ENCODE results near the gene AGXT.

Gene AGXT

DNA sequence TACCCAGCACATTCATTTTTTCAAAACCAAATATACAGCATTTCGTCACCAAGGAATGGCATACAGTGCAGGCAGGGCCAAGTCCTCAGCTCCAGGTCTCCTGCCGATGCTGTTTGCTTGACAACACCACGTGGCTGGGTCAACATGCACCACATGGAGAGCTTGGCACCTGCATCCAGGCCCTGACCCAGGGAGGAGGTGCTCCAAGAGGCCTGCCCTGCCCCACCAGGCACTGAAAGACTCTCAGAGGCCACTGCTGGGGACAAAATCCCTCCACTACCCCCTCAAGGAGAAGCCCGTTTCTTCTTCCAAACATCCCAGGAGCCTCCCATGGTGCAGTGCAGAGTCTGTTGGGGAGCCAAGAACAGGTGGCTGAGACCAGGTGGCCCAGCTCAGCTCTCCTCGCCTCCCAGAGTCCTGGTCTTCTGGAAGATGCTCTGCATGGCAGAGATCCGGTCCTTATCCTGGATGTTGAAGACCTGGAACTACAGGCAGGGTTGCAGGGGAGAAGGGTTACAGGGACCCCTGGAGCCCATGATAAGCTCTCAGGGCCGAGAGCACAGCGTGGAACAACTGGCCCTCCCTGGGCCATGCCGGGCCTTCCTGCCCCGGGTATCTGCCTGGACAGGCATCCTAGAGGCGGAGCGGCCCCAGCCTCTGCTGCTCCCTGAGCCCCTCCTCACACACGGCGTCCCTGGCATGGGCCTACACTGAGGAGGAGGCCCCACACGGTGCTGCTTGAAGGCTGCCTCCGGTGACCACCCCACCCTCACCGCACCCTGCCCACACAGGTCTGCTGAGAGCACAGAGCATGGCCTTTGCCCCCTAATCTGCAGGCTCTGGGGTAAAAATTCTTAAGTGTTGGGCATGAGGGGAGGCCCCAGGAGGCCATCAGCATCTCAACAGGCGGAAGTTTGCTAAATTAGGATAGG lies 18.3 kb downstream of the AGXT start:
- no peak overlapping the region for H3K4me2 ChIP-seq (ENCODE audit: low read length)
- no peaks in the 10 kb centered on the region for H3K36me3 ChIP-seq (replicated peaks; ENCODE audit: low read depth, low read length)
- no peak overlapping the region for H3K27ac ChIP-seq (ENCODE audit: low read length)
- H3K4me1 ChIP-seq (ENCODE audit: low read length) = no peaks in the 10 kb centered on the region
- H4K20me1 ChIP-seq (ENCODE audit: insufficient read depth, low read length) = no peaks in the 10 kb centered on the region
- no peak overlapping the region for H2AFZ ChIP-seq (ENCODE audit: low read depth, low read length)
- H3K9ac ChIP-seq (ENCODE audit: low read length) = no peak overlapping the region
- H3K27me3 ChIP-seq (ENCODE audit: low read depth, low read length) = no peaks in the 10 kb centered on the region
- TF ChIP-seq, protein P1, sequence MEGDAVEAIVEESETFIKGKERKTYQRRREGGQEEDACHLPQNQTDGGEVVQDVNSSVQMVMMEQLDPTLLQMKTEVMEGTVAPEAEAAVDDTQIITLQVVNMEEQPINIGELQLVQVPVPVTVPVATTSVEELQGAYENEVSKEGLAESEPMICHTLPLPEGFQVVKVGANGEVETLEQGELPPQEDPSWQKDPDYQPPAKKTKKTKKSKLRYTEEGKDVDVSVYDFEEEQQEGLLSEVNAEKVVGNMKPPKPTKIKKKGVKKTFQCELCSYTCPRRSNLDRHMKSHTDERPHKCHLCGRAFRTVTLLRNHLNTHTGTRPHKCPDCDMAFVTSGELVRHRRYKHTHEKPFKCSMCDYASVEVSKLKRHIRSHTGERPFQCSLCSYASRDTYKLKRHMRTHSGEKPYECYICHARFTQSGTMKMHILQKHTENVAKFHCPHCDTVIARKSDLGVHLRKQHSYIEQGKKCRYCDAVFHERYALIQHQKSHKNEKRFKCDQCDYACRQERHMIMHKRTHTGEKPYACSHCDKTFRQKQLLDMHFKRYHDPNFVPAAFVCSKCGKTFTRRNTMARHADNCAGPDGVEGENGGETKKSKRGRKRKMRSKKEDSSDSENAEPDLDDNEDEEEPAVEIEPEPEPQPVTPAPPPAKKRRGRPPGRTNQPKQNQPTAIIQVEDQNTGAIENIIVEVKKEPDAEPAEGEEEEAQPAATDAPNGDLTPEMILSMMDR (IDR thresholded peaks at IDR 0.05; ENCODE audit: low read depth, low read length) = no peak
- no peak for TF ChIP-seq EZH2phosphoT487 (IDR thresholded peaks at IDR 0.05; ENCODE audit: low read depth)
- H3K9me3 ChIP-seq (ENCODE audit: insufficient read depth, low read length) = no peaks in the 10 kb centered on the region
- no peaks in the 10 kb centered on the region for H3K79me2 ChIP-seq (ENCODE audit: low read length)
- H3K4me3 ChIP-seq (ENCODE audit: low read length) = no peak overlapping the region

DNA sequence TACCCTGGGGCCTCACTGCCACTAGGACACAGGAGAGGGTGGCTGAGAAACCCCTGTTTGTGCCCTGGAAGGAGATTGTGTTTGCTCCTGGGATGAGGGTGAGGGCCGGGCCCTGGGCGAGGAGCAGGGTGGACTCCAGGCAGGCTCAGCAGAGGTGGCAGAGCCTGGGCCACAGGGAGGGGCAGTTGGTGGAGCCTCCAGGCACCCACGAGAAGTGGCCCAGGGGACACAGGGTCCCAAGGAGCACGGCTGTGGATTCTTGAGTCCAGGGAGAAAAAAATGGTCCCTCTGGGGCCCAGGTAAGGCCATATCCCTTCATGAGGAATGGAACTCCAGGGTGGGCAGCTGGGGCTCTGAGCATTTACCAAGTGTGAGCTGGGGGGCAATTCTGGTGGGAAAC lies 19.0 kb downstream of the AGXT start:
- Histone ChIP-seq H3K9ac (ENCODE audit: low read length) (no peak overlapping the region), H3K4me1 (ENCODE audit: low read length) (no peaks in the 10 kb centered on the region), H4K20me1 (ENCODE audit: insufficient read depth, low read length) (no peaks in the 10 kb centered on the region), H3K9me3 (ENCODE audit: insufficient read depth, low read length) (no peaks in the 10 kb centered on the region), H3K4me3 (ENCODE audit: low read length) (no peak overlapping the region), H3K27ac (ENCODE audit: low read length) (no peak overlapping the region), H3K27me3 (ENCODE audit: low read depth, low read length) (no peaks in the 10 kb centered on the region), H3K36me3 (replicated peaks; ENCODE audit: low read depth, low read length) (no peaks in the 10 kb centered on the region), H2AFZ (ENCODE audit: low read depth, low read length) (no peak overlapping the region), H3K4me2 (ENCODE audit: low read length) (no peak overlapping the region), H3K79me2 (ENCODE audit: low read length) (no peaks in the 10 kb centered on the region)
- TF ChIP-seq, protein P1 (IDR thresholded peaks at IDR 0.05; ENCODE audit: low read depth, low read length) = no peak
- TF ChIP-seq EZH2phosphoT487 (IDR thresholded peaks at IDR 0.05; ENCODE audit: low read depth) = no peak

DNA sequence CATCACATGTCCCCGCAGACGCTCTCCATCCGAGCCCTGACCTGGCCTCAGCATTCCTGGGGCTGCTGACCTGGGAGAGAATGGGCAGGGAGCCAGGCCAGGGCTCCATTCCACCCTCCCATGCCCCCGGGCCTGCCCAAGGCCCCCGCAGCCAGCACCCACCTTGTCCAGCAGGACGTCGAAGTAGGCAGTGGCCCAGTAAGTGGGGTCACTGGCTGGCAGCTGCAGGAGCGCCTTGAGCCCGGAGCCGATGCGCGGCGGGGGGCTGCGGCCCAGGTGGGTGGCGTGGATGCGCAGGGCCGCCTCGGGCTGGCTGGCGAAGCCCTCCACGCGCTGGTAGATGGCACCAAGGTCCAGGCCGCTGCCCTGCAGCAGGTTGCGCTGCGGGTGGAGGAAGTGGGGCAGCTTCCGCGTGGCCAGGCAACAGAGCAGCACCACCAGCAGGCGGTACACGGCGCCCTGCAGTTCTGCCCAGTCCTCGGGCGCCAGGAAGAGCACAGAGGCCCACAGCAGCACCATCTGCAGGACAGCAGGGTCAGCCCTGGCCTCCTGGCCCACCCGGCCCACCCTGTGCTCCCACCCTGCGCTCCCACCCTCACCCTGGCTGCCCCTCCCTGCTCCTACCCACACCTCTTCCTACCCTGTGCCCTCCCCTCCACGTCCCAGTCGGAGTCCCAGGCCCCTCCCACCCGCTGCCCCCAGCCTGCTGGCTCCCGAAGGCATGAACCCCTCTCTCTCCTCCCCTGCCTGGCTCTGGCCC lies 19.7 kb downstream of the AGXT start:
- Histone ChIP-seq H3K27ac (ENCODE audit: low read length) (no peak overlapping the region), H4K20me1 (ENCODE audit: insufficient read depth, low read length) (no peaks in the 10 kb centered on the region)

More for the DNA sequence above, 19.7 kb downstream of the AGXT start:
- H3K9me3 ChIP-seq (ENCODE audit: insufficient read depth, low read length) = no peaks in the 10 kb centered on the region
- H3K4me3 ChIP-seq (ENCODE audit: low read length) = no peak overlapping the region
- TF ChIP-seq EZH2phosphoT487 (IDR thresholded peaks at IDR 0.05; ENCODE audit: low read depth) = no peak
- TF ChIP-seq, protein P1 (IDR thresholded peaks at IDR 0.05; ENCODE audit: low read depth, low read length) = no peak
- no peak overlapping the region for H2AFZ ChIP-seq (ENCODE audit: low read depth, low read length)
- H3K27me3 ChIP-seq (ENCODE audit: low read depth, low read length) = no peaks in the 10 kb centered on the region
- no peak overlapping the region for H3K9ac ChIP-seq (ENCODE audit: low read length)
- no peaks in the 10 kb centered on the region for H3K36me3 ChIP-seq (replicated peaks; ENCODE audit: low read depth, low read length)
- H3K4me2 ChIP-seq (ENCODE audit: low read length) = no peak overlapping the region
- no peaks in the 10 kb centered on the region for H3K4me1 ChIP-seq (ENCODE audit: low read length)
- H3K79me2 ChIP-seq (ENCODE audit: low read length) = no peaks in the 10 kb centered on the region
